Tongue (tissue), 2 donors: ENCODE results near the gene RNF112. TPM values are rescaled to one million over a fixed set of nuclear protein-coding genes. Genes with fewer than 3 reads are reported as not detected.

ENCODE experiments used
- DNase-seq: peaks from one replicate; pipeline ENCODE4 v3.0.0-alpha.2; 2015
- total RNA-seq: library from RNA; depleted of rRNA; stranded (reverse); fragments of >200 nt; gene quantifications from one replicate; pipeline ENCODE4 v1.2.3, GENCODE V29; 2014

The RNF112 gene, protein sequence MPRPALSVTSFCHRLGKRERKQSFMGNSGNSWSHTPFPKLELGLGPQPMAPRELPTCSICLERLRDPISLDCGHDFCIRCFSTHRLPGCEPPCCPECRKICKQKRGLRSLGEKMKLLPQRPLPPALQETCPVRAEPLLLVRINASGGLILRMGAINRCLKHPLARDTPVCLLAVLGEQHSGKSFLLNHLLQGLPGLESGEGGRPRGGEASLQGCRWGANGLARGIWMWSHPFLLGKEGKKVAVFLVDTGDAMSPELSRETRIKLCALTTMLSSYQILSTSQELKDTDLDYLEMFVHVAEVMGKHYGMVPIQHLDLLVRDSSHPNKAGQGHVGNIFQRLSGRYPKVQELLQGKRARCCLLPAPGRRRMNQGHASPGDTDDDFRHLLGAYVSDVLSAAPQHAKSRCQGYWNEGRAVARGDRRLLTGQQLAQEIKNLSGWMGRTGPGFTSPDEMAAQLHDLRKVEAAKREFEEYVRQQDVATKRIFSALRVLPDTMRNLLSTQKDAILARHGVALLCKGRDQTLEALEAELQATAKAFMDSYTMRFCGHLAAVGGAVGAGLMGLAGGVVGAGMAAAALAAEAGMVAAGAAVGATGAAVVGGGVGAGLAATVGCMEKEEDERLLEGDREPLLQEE
- 3.2 TPM for total RNA-seq

- DNase-seq = no peak
Observed at GRCh38 chr17:19410875-19411620, at the start of gene RNF112. Gene RNF112 (plus strand): TSS chr17:19411232. CDS start chr17:19411409, 177 bp downstream.

DNA sequence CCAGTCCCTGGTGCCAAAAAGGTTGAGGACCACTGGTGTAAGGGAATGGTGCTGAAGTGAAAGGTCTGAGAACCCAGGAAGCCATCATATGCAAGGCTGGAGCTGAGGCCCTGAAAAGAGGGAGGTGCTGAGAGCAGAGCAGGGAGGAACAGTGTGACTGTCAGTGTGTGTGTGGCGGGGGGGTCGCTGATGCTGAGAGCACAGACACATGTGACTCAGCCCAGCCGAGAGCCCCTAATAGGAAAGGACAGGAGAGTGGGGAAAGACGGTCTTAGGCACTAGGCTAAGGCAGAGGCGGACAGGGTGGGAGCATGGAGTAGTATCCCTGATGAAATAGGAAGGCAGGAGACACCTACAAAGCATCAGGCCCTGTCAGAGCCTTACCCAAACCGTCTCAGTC lies 49.7 kb upstream of the RNF112 start:
- DNase-seq = no peak

GRCh38 chr17:19361944-19362276 lies 49.1 kb upstream of the RNF112 start:
- DNase-seq = no peak

DNA sequence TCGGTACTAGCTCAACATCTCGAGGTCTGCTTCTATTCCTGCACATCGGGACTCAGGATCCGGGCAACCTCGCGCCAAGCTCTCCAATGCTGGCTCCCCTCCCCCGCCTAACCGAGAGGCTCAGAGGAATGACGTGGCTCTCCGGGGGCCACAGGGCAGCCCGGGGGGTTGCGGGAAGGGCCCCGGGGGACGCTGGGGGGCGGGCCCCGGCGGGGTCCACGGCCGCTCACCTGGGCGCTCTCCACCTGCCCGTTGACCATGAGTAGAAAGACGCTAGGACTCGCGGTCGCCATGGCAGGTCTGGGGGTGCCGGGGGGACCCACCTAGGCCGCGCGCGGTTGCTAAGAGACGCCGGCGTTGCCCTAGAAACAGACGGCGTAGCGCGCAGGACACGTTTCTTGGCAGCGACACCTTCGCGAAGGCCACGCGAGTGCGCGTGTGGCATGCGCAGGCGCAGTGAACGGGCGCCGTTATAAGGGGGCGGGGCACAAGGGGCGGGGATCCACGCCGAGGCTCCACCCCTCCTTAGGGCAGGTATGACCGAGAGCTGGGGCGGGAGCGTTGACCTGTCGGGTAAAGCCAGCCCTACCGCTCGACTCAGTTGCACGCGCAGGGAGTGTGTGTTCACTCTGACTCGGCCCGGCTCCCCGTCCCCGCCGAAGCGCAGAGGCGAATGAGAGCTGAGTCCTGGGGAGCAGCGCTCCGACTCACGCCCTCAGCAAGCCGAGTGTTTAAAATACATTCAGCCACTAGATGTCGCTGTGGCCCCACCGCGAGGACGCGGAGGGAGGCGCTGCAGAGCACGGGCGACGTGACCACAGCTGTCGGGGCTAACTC lies 48.5 kb upstream of the RNF112 start, which contains the start of gene B9D1:
Gene B9D1 (minus strand): TSS at position 447 of the 837 bp plus-strand sequence. CDS start 154 bp downstream, at position 293.
- peak; percentile 98 for DNase-seq

DNA sequence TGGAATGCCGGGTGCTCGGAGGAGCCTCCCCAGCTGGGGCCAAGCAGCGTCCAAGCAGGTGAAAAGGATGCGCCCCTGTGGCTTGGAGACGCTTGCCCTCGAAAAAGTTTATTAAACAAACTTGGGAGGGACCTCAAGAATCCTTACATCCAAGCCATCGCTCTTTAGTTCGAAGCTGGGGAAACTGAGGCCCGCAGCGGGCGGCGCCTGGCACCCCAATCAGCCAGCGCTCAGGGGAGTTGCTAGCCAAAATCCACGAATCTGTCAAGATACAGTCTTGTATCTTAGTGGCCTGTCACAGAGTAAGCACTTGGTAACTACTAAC lies 48.0 kb upstream of the RNF112 start:
- DNase-seq = no peak

DNA sequence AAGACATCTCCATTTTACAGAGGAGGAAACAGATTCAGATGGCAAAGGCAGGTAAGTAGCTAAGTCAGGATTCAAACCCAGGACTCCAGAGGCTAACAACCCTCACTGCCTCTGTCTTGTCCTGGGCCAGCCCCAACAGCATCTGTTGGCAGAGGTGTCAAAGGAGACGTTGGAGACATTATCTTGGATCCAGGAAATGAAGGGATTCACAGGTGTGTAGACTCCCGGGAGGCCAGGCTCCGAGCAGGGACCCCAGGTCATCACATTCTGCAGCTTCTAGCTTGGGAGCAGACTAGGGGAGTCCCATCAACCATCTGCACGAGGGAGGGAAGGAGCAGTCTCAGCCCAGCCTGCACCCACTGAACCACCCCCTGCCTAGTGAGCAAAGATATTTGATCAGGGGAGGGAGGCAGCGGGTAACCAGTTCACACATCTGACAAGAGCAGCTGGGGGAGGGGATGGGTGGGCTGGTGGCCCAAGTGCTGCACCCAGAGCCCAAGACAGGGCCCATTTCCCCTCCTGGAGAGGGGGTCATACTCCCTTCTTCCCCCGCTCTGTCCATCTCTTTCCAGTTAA lies 47.5 kb upstream of the RNF112 start:
- DNase-seq = no peak

DNA sequence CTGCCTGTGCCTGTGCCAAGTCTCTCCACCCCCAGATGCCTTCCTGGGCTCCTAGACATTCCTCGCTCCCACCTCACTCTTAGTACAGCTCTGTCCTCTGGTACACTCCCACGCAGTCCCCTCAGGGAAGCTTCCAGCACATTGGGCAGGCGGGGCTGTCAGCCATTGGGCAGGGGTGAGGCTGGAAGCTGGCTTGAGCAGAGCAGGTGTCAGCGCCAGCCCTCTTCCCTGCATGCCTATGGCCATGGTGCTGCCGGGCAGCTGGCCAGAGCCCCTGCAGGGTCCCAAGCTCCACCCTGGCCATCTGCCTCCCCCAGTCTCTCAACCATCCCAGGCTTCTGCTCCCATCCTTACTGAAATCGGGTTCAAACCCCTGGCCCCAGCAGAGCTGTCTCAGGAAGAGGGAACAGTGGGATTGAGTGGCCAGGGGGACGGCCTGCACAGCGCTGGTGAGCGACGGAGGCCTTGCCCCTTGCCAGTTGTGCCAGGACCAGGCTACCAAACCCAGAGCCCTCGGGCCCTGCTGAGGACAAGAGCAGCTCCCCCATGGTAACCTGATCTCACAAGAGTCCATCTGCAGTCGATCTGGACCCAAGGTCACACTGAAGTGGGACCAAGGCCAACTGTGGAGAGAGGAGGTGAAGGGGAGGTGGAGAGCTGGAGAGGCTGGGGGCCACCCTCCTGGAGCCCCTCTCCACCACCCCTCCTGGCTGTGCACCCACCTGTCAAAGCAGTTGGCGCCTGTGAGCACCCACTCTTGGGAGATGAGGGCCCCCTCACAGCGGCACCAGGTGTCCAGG lies 46.1 kb upstream of the RNF112 start:
- peak; percentile 84 for DNase-seq

DNA sequence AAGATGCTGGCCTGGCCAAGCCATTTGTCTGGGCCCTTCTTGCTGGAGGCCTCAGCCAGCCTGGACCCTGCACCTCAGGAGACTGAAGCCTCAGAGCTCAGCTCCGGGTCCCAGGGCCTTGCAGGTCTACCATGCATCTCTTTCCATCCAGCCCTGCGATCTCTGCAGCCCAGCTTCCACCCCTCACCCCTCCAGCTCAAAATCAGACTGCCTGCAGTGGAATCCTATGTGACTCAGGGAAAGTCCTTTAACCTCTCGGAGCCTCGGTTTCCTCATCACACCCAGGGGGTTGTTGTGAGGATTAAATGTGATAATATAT lies 45.6 kb upstream of the RNF112 start:
- no peak for DNase-seq

DNA sequence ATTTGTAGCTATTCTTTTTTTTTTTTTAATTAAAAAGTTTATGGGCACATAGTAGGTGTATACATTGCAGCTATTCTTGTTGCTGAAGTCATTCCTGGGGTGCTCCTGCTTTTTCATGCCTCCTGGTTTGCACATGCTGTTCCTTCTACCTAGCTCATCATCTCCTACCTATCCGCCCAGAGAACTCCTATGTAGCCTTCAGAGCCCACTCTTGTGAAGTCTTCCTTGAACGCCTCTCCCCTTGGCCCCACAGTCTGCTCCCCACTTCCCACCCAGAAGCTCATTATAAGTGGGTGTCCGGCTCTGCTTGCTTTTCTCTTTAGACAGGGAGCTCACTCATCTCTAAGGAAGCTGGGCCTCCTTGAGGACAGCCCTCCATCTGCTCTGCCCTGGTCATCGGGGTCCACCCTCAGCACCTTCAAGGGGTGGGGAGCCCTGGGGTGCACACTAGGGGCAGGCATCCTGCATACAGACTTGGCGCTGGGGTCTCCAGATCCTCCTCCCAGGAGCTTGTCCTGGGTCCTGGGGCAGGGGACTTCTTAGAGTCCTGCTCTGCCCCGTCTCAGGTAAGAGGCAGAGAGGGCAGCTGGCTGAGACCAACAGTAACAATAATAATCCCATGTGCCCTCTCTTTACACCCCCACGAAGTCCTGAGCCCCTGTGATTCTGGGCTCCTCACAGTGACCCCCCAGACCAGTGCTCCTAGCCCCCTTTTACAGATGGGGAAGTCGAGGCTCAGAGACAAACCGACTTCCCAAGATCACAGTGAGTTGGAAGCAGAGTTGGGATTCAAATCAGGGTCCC lies 45.0 kb upstream of the RNF112 start:
- DNase-seq = no peak

- DNase-seq = no peak
Observed at GRCh38 chr17:19366637-19366972, 44.4 kb upstream of the RNF112 start.

- no peak for DNase-seq
Observed at GRCh38 chr17:19368229-19368628, 42.8 kb upstream of the RNF112 start.

DNA sequence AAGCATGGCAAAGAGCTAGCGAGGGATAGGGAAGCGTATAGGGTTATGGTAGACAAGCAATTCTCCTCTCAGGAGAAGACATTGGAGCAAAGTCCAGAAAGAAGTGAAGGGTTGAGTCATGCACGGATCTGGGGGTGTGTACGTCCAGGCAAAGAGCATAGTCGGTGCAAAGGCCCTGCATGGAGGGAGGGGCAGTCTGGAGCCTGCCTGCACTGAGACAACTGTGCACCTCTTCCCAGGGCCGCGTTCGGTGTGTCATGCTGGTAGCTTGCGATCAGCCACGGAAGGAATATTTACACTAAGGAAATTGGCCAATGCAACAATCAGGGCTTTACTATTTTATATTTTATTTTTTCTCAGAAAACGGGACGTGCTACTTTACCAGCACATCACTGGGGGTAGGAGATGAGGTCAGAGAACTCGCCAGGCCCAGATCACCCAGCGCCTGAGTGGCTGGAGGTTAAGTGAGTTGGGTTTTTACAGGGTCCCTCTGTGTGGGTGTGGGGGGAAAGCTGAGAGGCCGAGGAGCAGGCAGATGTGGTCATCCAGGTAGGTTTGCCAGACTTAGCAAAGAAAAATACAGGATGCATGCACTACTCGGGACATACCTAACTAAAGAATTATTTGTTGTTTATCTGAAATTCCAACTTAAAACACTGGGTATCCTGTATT lies 41.8 kb upstream of the RNF112 start:
- no peak for DNase-seq

- DNase-seq = no peak
Observed at GRCh38 chr17:19369846-19370492, 41.1 kb upstream of the RNF112 start.

- DNase-seq = no peak
Observed at GRCh38 chr17:19370493-19370960, 40.5 kb upstream of the RNF112 start.

DNA sequence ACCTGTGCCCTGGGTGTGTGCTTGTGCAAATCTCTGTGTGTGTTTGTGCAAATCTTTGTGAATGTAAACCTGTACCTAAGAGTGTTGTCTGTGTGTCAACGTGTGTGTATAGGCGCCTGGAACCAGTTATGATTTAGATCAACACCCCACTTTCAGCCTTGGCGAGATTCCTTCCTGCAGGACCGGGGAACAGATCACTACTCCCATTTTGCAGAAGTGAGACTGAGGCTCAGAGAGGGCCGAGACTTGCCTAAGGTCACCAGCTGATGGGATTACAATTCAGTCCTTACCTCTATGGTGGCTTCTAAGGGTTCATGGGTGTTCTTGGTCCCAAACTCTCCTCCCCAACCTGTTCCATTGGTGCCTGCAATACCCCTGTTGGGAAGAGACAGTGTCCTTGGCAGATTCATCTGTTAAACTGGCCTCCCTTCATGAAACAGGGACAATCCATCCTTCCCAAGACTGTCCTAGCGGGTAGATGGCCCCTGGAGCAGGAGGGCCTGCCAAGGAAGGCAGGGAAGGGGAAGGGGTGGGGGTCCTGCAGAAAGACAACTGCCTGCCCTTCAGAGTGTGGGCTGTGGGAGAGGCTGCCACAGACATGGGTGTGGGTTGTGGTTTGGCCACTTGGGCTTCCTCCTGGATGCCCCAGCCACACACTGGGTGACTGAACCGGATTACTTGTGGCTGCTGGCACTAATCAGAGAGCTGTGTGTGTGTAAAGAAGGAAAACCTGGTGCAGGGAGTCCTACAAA lies 39.6 kb upstream of the RNF112 start:
- no peak for DNase-seq

DNA sequence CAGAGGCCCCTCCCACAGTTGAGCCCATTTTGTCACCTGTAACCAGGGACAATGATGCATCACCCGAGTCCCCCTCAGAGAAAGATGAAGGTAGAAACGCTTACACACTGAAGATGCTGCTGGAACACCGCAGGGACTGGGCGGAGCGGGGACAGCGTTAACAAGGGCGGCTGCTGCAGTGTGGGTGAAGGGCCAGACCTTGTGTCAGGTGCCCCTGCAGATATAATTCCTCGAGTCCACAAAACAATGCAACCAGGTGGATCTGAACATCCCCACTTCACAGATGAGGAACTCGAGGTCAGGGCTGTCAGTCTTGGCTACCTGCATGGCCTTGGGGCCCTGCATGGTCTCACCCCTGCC lies 39.0 kb upstream of the RNF112 start:
- no peak for DNase-seq

GRCh38 chr17:19372439-19372838 lies 38.6 kb upstream of the RNF112 start:
- DNase-seq = no peak

- DNase-seq = no peak
Observed at GRCh38 chr17:19372866-19373504, 38.0 kb upstream of the RNF112 start.
